ENCODE data around the gene DUOXA2. TPM values are rescaled to one million over a fixed set of nuclear protein-coding genes. Genes with fewer than 3 reads are reported as not detected.

DUOXA2 gene
- total and polyA plus RNA-seq, 2 of the 4 experiments (the other 2 are of a cell fraction) = not detected

DNA sequence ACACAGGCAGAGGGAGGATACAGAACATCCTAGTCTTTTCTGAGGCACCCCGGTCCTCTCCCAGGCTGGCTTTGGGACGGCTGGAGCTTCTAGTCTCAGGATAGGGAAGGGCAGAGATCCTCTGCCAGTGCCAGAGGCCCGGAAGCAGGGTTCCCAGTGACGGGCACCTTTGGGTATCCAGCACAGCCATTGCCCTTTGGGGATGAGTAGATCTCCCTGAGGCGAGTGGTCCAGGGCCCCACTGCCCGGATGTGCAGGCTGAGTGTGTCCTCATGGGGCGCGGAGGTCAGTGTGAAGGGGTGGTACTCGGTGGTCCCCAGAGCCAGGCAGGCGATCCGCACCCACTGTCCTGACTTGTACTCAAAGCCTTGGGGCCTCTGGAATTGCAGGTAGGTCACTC is 18.5 kb upstream of the DUOXA2 start:
- Histone ChIP-seq H3K18ac (ENCODE audit: low read depth, low read length) (no peak overlapping the region), H3K36me3 (ENCODE audit: control insufficient read depth, insufficient read depth, low read length) (no peaks in the 10 kb centered on the region), H2BK15ac (ENCODE audit: low read depth, low read length) (no peak overlapping the region), H3K4me2 (ENCODE audit: low read depth, low read length) (no peak overlapping the region), H2BK120ac (ENCODE audit: low read depth, low read length) (no peak overlapping the region), H4K91ac (ENCODE audit: insufficient read depth, low read depth, low read length) (no peak overlapping the region), H3K4me1 (ENCODE audit: control insufficient read depth, insufficient read depth, low read length) (peaks cover 9% of the 10 kb centered on the region; the same call in 1 of the 2 replicates), H3K4me3 (ENCODE audit: insufficient read depth, low read depth, low read length) (no peak overlapping the region), H4K8ac (ENCODE audit: low read depth in 2 of 2, low read length in 2 of 2) (no peak overlapping the region), H2AK9ac (replicated peaks; ENCODE audit: low read depth, low read length, poor library complexity) (no peak overlapping the region), H3K23ac (ENCODE audit: low read depth, low read length) (no peak overlapping the region), H3K9ac (ENCODE audit: low read depth, low read length) (no peak overlapping the region), H2AFZ (replicated peaks; ENCODE audit: low read length, poor library complexity) (no peak overlapping the region), H3K56ac (ENCODE audit: extremely low read depth, insufficient read depth, low read length) (no peak overlapping the region), H2BK5ac (ENCODE audit: low read depth, low read length, poor library complexity, severe bottlenecking) (no peak overlapping the region), H4K5ac (ENCODE audit: low read depth, low read length) (no peak overlapping the region), H2BK20ac (ENCODE audit: low read depth, low read length) (no peak overlapping the region), H3K14ac (replicated peaks; ENCODE audit: low read depth, low read length) (no peak overlapping the region), H3K9me3 (ENCODE audit: control insufficient read depth, insufficient read depth, low read length) (no peaks in the 10 kb centered on the region), H3K9me1 (ENCODE audit: insufficient read depth, low read length) (peaks cover 9% of the 10 kb centered on the region), H3K27ac (ENCODE audit: insufficient read depth, low read length) (no peak overlapping the region), H4K20me1 (ENCODE audit: insufficient read depth, low read length) (no peaks in the 10 kb centered on the region), H3K27me3 (ENCODE audit: control insufficient read depth, insufficient read depth, low read length) (peaks cover 32% of the 10 kb centered on the region), H3K4ac (ENCODE audit: low read depth, low read length) (no peak overlapping the region), H2AK5ac (ENCODE audit: low read depth, low read length) (no peak overlapping the region), H3K79me1 (ENCODE audit: low read depth in 1 of 2, low read length in 2 of 2) (no peaks in the 10 kb centered on the region)
- 84% methylated on average over 5 of the region's 11 CpGs; no CpG with 5 or more reads in 1 of the 2 experiments for WGBS, 2 experiments (ENCODE audit: extremely low coverage in 2 of 2, insufficient read length in 1 of 2)
- intact Hi-C loops (cut with micrococcal nuclease) (no loop called here), in situ Hi-C loops (cut with MboI; ENCODE audit: low sequenced_read_pairs) (no loop called here), dilution Hi-C loops (cut with HindIII; ENCODE audit: low sequenced_read_pairs, unreplicated experiment) (no loop called here)
- no TSS peak for BruUV-seq (replicated peaks)
- ATAC-seq (ENCODE audit: low read depth) = no peak
- DNase-seq = no peak
- ChIA-PET POLR2A (ENCODE audit: unreplicated experiment) (no interaction called here), CTCF (no interaction called here)
- TF ChIP-seq MAFK (IDR thresholded peaks at IDR 0.05; ENCODE audit: low read depth, low read length) (no peak), POLR2A (IDR thresholded peaks at IDR 0.05; ENCODE audit: low read depth, low read length) (no peak), CEBPB (IDR thresholded peaks at IDR 0.05; ENCODE audit: low read depth, low read length) (no peak), RFX5 (IDR thresholded peaks at IDR 0.05; ENCODE audit: low read depth, low read length) (no peak), CHD1 (IDR thresholded peaks at IDR 0.05; ENCODE audit: low read depth, low read length) (no peak), RAD21 (IDR thresholded peaks at IDR 0.05; ENCODE audit: low read length) (no peak), RCOR1 (IDR thresholded peaks at IDR 0.05; ENCODE audit: insufficient replicate concordance, low read length) (no peak), BHLHE40 (IDR thresholded peaks at IDR 0.05; ENCODE audit: low read depth, low read length) (no peak), SMC3 (IDR thresholded peaks at IDR 0.05; ENCODE audit: low read depth, low read length) (no peak), NFE2L2 (IDR thresholded peaks at IDR 0.05; ENCODE audit: low read depth, low read length) (no peak), MAZ (IDR thresholded peaks at IDR 0.05; ENCODE audit: borderline replicate concordance, low read depth, low read length) (no peak)
- TF ChIP-seq, protein P1, sequence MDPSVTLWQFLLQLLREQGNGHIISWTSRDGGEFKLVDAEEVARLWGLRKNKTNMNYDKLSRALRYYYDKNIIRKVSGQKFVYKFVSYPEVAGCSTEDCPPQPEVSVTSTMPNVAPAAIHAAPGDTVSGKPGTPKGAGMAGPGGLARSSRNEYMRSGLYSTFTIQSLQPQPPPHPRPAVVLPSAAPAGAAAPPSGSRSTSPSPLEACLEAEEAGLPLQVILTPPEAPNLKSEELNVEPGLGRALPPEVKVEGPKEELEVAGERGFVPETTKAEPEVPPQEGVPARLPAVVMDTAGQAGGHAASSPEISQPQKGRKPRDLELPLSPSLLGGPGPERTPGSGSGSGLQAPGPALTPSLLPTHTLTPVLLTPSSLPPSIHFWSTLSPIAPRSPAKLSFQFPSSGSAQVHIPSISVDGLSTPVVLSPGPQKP (IDR thresholded peaks at IDR 0.05; ENCODE audit: borderline replicate concordance, low read depth, low read length) = no peak
- TF ChIP-seq, protein P2, sequence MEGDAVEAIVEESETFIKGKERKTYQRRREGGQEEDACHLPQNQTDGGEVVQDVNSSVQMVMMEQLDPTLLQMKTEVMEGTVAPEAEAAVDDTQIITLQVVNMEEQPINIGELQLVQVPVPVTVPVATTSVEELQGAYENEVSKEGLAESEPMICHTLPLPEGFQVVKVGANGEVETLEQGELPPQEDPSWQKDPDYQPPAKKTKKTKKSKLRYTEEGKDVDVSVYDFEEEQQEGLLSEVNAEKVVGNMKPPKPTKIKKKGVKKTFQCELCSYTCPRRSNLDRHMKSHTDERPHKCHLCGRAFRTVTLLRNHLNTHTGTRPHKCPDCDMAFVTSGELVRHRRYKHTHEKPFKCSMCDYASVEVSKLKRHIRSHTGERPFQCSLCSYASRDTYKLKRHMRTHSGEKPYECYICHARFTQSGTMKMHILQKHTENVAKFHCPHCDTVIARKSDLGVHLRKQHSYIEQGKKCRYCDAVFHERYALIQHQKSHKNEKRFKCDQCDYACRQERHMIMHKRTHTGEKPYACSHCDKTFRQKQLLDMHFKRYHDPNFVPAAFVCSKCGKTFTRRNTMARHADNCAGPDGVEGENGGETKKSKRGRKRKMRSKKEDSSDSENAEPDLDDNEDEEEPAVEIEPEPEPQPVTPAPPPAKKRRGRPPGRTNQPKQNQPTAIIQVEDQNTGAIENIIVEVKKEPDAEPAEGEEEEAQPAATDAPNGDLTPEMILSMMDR (conservative IDR thresholded peaks at IDR 0.05; ENCODE audit: low read depth, low read length) = no peak
- TF ChIP-seq, protein P3, sequence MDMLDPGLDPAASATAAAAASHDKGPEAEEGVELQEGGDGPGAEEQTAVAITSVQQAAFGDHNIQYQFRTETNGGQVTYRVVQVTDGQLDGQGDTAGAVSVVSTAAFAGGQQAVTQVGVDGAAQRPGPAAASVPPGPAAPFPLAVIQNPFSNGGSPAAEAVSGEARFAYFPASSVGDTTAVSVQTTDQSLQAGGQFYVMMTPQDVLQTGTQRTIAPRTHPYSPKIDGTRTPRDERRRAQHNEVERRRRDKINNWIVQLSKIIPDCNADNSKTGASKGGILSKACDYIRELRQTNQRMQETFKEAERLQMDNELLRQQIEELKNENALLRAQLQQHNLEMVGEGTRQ (IDR thresholded peaks at IDR 0.05; ENCODE audit: low read depth, low read length) = no peak
